Activated CD4-positive, alpha-beta memory T cell treated with anti-CD3 and anti-CD28 coated beads for 36 hours (primary cell): ENCODE measurements around the gene ZYG11B. TPM values are rescaled to one million over a fixed set of nuclear protein-coding genes. Genes with fewer than 3 reads are reported as not detected.
"Not testable (repeated sequence)": the region's sequence is repeated elsewhere in the genome, so short reads cannot be mapped to it uniquely, and the experiment has no call there.

Experiments
- CTCF ChIA-PET: fragments of 350-600 bp; sonication (Branson Sonifier 250); formaldehyde crosslinking; loops from one replicate; lab custom pipeline; 2021; ENCODE audit warnings: antibody characterized with exemption, inconsistent platforms; lab: Charles Lee
- POLR2A ChIA-PET: fragments of 350-600 bp; sonication (Branson Sonifier 250); formaldehyde crosslinking; loops from one replicate; lab custom pipeline; 2021; ENCODE audit warnings: antibody characterized with exemption; lab: Charles Lee
- DNase-seq: peaks from one replicate; pipeline ENCODE4 v3.0.0-alpha.2; 2020
- H3K27ac Mint-ChIP-seq: one replicate; pipeline ENCODE4 v1.8.0; 2021; ENCODE audit warnings: mixed read lengths
- H3K27me3 Mint-ChIP-seq: one replicate; pipeline ENCODE4 v1.8.0; 2021; ENCODE audit warnings: mixed read lengths
- H3K36me3 Mint-ChIP-seq: one replicate; pipeline ENCODE4 v1.8.0; 2021; ENCODE audit warnings: mixed read lengths
- H3K4me1 Mint-ChIP-seq: one replicate; pipeline ENCODE4 v1.8.0; 2021; ENCODE audit warnings: low read depth, mixed read lengths
- H3K4me3 Mint-ChIP-seq: one replicate; pipeline ENCODE4 v1.8.0; 2021; ENCODE audit warnings: mild to moderate bottlenecking, mixed read lengths
- H3K9me3 Mint-ChIP-seq: one replicate; pipeline ENCODE4 v1.8.0; 2021; ENCODE audit warnings: mixed read lengths
- intact Hi-C: fragments of 100-400 bp; cut with micrococcal nuclease; formaldehyde crosslinking; loops from one replicate; pipeline ENCODE4 v1.15.1; 2023
- total RNA-seq, 2 experiments: library from RNA; stranded (reverse); gene quantifications; one replicate each; pipeline ENCODE4 v1.2.3, GENCODE V29; 2021

The ZYG11B gene
- total RNA-seq, 2 experiments from 2014 or later: 14.2 to 14.8 TPM

- ChIA-PET CTCF (interaction anchor here (1.1 kb wide), 2 partner anchors 14 to 49 kb away, joined by 3 to 7 read pairs; no protein-coding TSS in a partner anchor), POLR2A (no interaction called here)
- Mint-ChIP-seq H3K9me3 (no peaks in the 10 kb centered on the region), H3K4me1 (no peaks in the 10 kb centered on the region), H3K36me3 (no peaks in the 10 kb centered on the region), H3K4me3 (no peak overlapping the region), H3K27ac (no peak overlapping the region), H3K27me3 (no peaks in the 10 kb centered on the region)
- intact Hi-C loops: no loop called here
- no peak for DNase-seq
Observed at GRCh38 chr1:52713590-52713989, 12.7 kb upstream of the ZYG11B start.

DNA sequence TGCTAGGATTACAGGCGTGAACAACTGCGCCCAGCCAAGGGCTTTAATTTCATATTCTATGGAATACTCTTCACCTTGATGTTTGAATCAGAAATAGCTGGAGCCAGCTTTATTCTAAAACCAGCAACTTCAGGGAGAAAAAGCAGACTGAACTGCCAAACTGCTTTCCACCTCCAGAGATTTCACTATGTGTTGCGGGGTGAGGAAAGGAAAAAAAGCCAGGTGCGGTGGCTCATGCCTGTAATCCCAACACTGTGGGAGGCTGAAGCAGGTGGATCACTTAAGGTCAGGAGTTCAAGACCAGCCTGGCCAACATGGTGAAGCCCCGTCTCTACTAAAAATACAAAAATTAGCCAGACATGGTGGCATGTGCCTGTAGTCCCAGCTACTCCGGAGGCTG lies 11.0 kb upstream of the ZYG11B start:
- H3K27me3 Mint-ChIP-seq, H3K4me3 Mint-ChIP-seq, intact Hi-C loops, H3K4me1 Mint-ChIP-seq, DNase-seq, H3K27ac Mint-ChIP-seq, CTCF ChIA-PET, H3K36me3 Mint-ChIP-seq, H3K9me3 Mint-ChIP-seq: not testable (repeated sequence)
- POLR2A ChIA-PET: interaction anchor here (0.6 kb wide), 1 partner anchor 284 kb away, joined by 3 read pairs; no protein-coding TSS in a partner anchor

DNA sequence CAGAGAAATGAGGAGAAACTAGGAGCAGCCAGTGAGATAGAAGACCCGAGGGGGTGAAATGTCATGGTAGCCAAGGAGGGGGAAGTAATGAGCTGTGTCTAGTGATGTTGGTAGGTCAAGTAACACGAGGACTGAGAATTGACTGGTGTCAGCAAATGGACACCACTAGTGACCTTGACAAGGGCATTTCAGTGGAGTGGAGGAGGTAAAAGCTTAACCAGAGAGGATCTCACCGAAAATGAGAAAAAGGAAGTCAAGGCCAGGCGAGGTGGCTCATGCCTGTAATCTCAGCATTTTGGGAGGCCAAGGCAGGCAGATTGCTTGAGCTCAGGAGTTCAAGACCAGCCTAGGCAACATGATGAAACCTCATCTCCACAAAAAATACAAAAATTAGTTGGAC lies 3.0 kb upstream of the ZYG11B start:
- no peaks in the 10 kb centered on the region for H3K36me3 Mint-ChIP-seq
- CTCF ChIA-PET: no interaction called here
- POLR2A ChIA-PET: interaction anchor here (1.2 kb wide), 1 partner anchor 20 kb away, joined by 3 read pairs; no protein-coding TSS in a partner anchor
- no peak overlapping the region for H3K27ac Mint-ChIP-seq
- H3K27me3 Mint-ChIP-seq: no peaks in the 10 kb centered on the region
- peaks cover 24% of the 10 kb centered on the region for H3K4me1 Mint-ChIP-seq
- no peak overlapping the region for H3K4me3 Mint-ChIP-seq
- intact Hi-C loops: no loop called here
- no peaks in the 10 kb centered on the region for H3K9me3 Mint-ChIP-seq
- DNase-seq: no peak

- intact Hi-C loops: loop anchor here (1.0 to 2.0 kb wide), 2 partner anchors 23 to 471 kb away; partner anchors contain the start of gene CPT2
- H3K27me3 Mint-ChIP-seq: no peaks in the 10 kb centered on the region
- H3K4me3 Mint-ChIP-seq: peak overlapping the region; percentile 81
- peak overlapping the region; percentile 53 for H3K27ac Mint-ChIP-seq
- CTCF ChIA-PET: interaction anchor here (0.6 to 2.4 kb wide), 5 partner anchors 12 to 90 kb away, joined by 3 to 10 read pairs (median 4); no protein-coding TSS in a partner anchor
- no peaks in the 10 kb centered on the region for H3K36me3 Mint-ChIP-seq
- no peak for DNase-seq
- H3K9me3 Mint-ChIP-seq: no peaks in the 10 kb centered on the region
- POLR2A ChIA-PET: interaction anchor here (1.0 to 1.7 kb wide), 5 partner anchors 23 to 360 kb away, joined by 3 to 5 read pairs (median 3); partner anchors contain the start of genes CC2D1B, ORC1, PRPF38A and ZYG11A
- peaks cover 29% of the 10 kb centered on the region for H3K4me1 Mint-ChIP-seq
Observed at GRCh38 chr1:52725903-52726264, 369 bp upstream of the ZYG11B start.

- peak overlapping the region; percentile 81 for H3K4me3 Mint-ChIP-seq
- H3K9me3 Mint-ChIP-seq: no peaks in the 10 kb centered on the region
- ChIA-PET CTCF (interaction anchor here (0.8 kb wide), 1 partner anchor 454 kb away, joined by 3 read pairs; no protein-coding TSS in a partner anchor), POLR2A (interaction anchor here (0.5 to 1.7 kb wide), 5 partner anchors 13 to 115 kb away, joined by 3 to 5 read pairs (median 3); partner anchors contain the start of gene ZYG11A)
- no peaks in the 10 kb centered on the region for H3K27me3 Mint-ChIP-seq
- DNase-seq: no peak
- H3K36me3 Mint-ChIP-seq: peaks cover 2% of the 10 kb centered on the region
- H3K4me1 Mint-ChIP-seq: peaks cover 29% of the 10 kb centered on the region
- H3K27ac Mint-ChIP-seq: peak overlapping the region; percentile 77
- intact Hi-C loops: loop anchor here (2.0 kb wide), 1 partner anchor 470 kb away; the partner anchor contains the start of gene CPT2
Observed at GRCh38 chr1:52727114-52727586, 897 bp downstream of the ZYG11B start.

DNA sequence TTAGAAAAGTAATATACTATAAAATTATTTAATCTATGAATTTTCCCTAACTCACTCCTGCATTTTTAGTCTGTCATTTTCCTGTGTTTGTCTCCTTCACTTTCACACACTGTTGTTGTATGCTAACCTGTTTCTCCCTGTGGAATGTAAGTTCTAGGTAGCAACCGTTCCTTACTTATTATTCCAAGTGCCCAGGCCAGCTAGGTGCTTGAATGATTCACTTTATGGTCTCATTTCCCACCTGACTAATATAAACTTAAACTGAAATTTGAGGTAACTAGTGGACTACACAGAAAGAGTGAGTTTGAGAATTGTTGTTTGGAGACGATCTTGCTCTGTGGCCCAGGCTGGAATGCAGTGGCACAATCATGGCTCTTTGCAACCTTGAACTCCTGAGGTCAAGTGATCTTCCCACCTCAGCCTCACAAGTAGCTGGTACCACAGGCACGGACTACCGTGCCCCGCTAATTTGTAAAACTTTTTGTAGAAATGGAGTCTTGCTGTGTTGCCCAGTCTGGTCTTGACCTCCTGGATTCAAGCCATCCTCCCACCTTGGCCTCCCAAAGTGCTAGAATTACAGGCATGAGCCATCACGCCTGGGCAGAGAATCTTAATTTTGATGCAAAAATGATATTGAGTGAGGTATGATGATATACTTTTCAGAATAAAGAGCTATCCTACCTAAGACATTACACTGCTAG lies 1.9 kb downstream of the ZYG11B start:
- intact Hi-C loops: loop anchor here (2.0 kb wide), 1 partner anchor 469 kb away; the partner anchor contains the start of gene CPT2
- no peak overlapping the region for H3K27ac Mint-ChIP-seq
- H3K9me3 Mint-ChIP-seq: no peaks in the 10 kb centered on the region
- H3K4me1 Mint-ChIP-seq: peaks cover 29% of the 10 kb centered on the region
- peak overlapping the region; percentile 81 for H3K4me3 Mint-ChIP-seq
- no peaks in the 10 kb centered on the region for H3K27me3 Mint-ChIP-seq
- ChIA-PET POLR2A (interaction anchor here (0.5 to 0.6 kb wide), 2 partner anchors 12 to 27 kb away, joined by 3 read pairs; no protein-coding TSS in a partner anchor), CTCF (interaction anchor here (0.8 kb wide), 1 partner anchor 453 kb away, joined by 3 read pairs; no protein-coding TSS in a partner anchor)
- DNase-seq: no peak
- H3K36me3 Mint-ChIP-seq: peaks cover 2% of the 10 kb centered on the region

- intact Hi-C loops: no loop called here
- Mint-ChIP-seq H3K4me1 (peaks cover 7% of the 10 kb centered on the region), H3K27ac (no peak overlapping the region), H3K27me3 (no peaks in the 10 kb centered on the region), H3K9me3 (no peaks in the 10 kb centered on the region), H3K36me3 (peaks cover 2% of the 10 kb centered on the region), H3K4me3 (no peak overlapping the region)
- CTCF ChIA-PET: no interaction called here
- no peak for DNase-seq
- POLR2A ChIA-PET: no interaction called here
Observed at GRCh38 chr1:52733368-52733767, 7.1 kb downstream of the ZYG11B start.

- CTCF ChIA-PET, H3K9me3 Mint-ChIP-seq, H3K4me3 Mint-ChIP-seq, H3K36me3 Mint-ChIP-seq, H3K27ac Mint-ChIP-seq, H3K27me3 Mint-ChIP-seq, DNase-seq, intact Hi-C loops, POLR2A ChIA-PET: not testable (repeated sequence)
- peaks cover 13% of the 10 kb centered on the region for H3K4me1 Mint-ChIP-seq
Observed at GRCh38 chr1:52735371-52735770, 9.1 kb downstream of the ZYG11B start.

- H3K27me3 Mint-ChIP-seq: no peaks in the 10 kb centered on the region
- POLR2A ChIA-PET: no interaction called here
- intact Hi-C loops: no loop called here
- no peak for DNase-seq
- no peak overlapping the region for H3K4me3 Mint-ChIP-seq
- no peaks in the 10 kb centered on the region for H3K36me3 Mint-ChIP-seq
- no peak overlapping the region for H3K27ac Mint-ChIP-seq
- no peaks in the 10 kb centered on the region for H3K9me3 Mint-ChIP-seq
- CTCF ChIA-PET: interaction anchor here (0.6 kb wide), 1 partner anchor 12 kb away, joined by 4 read pairs; the partner anchor contains the start of gene ZYG11B
- H3K4me1 Mint-ChIP-seq: peaks cover 22% of the 10 kb centered on the region
Observed at GRCh38 chr1:52738148-52738547, 11.9 kb downstream of the ZYG11B start.

- intact Hi-C loops: no loop called here
- H3K27me3 Mint-ChIP-seq: no peaks in the 10 kb centered on the region
- no peaks in the 10 kb centered on the region for H3K36me3 Mint-ChIP-seq
- POLR2A ChIA-PET: interaction anchor here (0.5 kb wide), 1 partner anchor 10 kb away, joined by 4 read pairs; no protein-coding TSS in a partner anchor
- no peak overlapping the region for H3K4me3 Mint-ChIP-seq
- H3K27ac Mint-ChIP-seq: no peak overlapping the region
- CTCF ChIA-PET: no interaction called here
- H3K4me1 Mint-ChIP-seq: peaks cover 22% of the 10 kb centered on the region
- DNase-seq: no peak
- H3K9me3 Mint-ChIP-seq: no peaks in the 10 kb centered on the region
Observed at GRCh38 chr1:52738893-52739292, 12.6 kb downstream of the ZYG11B start.

DNA sequence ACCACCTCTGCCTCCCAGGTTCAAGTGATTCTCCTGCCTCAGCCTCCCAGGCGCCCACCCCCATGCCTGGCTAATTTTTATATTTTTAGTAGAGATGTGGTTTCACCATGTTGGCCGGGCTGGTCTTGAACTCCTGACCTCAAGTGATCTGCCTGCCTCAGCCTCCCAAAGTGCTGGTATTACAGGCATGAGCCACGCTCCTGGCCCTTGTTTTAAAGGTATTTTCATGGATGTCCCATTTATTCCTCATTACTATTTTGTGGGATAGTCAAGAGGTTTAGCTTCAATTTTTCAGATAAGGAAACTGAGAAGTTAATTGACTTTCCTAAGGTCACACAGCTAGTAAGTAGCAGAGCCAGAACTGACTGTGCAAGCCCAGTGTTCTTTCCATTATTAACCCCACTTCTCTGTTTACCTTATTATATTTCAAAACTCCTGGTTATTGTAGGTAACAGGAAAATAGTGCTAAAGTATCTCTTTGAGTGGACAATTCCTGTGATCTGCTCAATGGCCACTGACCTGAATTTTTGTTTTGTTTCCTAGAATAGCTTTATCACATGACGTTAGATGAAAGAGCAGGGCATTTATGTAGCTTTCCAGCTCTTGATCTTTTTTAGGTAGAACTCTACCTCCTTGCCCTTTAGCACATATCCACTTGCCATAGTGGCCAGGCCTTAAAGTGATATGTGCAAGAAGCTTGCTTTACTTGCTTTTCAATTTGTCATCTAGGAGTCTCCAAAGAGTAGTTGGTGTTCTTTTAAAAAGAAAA lies 13.6 kb downstream of the ZYG11B start:
- H3K4me1 Mint-ChIP-seq: peaks cover 22% of the 10 kb centered on the region
- ChIA-PET CTCF (no interaction called here), POLR2A (interaction anchor here (0.8 kb wide), 1 partner anchor 12 kb away, joined by 3 read pairs; no protein-coding TSS in a partner anchor)

More for the DNA sequence above, 13.6 kb downstream of the ZYG11B start:
- DNase-seq: no peak
- Mint-ChIP-seq H3K4me3 (no peak overlapping the region), H3K27me3 (no peaks in the 10 kb centered on the region), H3K27ac (no peak overlapping the region), H3K9me3 (no peaks in the 10 kb centered on the region), H3K36me3 (no peaks in the 10 kb centered on the region)
- intact Hi-C loops: no loop called here
